Measurements from ENCODE around the gene ARF1.
A peak's percentile ranks its signal among the peaks of the same experiment; 100 is the strongest.

Gene ARF1

GRCh38 chr1:228071839-228072657 lies 10.5 kb upstream of the ARF1 start:
- DNase-seq, result no peak

- no peak for DNase-seq
These were observed 9.9 kb upstream of the ARF1 start for GRCh38 chr1:228072658-228073043.

GRCh38 chr1:228073061-228073856 lies 9.2 kb upstream of the ARF1 start:
- no peak for DNase-seq

GRCh38 chr1:228073857-228074545 lies 8.5 kb upstream of the ARF1 start:
- no peak for DNase-seq

- DNase-seq, result no peak
These were observed 7.4 kb upstream of the ARF1 start for GRCh38 chr1:228074954-228075730.

GRCh38 chr1:228075801-228076271 lies 6.7 kb upstream of the ARF1 start:
- DNase-seq, result no peak

- no peak for DNase-seq
These were observed 5.6 kb upstream of the ARF1 start for GRCh38 chr1:228076796-228077430.

- no peak for DNase-seq
These were observed 4.8 kb upstream of the ARF1 start for GRCh38 chr1:228077565-228078330.

- DNase-seq, result no peak
These were observed 3.5 kb upstream of the ARF1 start for GRCh38 chr1:228079013-228079412.

- no peak for DNase-seq
These were observed 2.8 kb upstream of the ARF1 start for GRCh38 chr1:228079601-228080263.

- DNase-seq, result no peak
These were observed 1.4 kb upstream of the ARF1 start for GRCh38 chr1:228081144-228081543.

- DNase-seq, result no peak
These were observed 812 bp upstream of the ARF1 start for GRCh38 chr1:228081578-228082213.

- DNase-seq, result peak; percentile 38
These were observed 686 bp downstream of the ARF1 start for GRCh38 chr1:228082918-228083870.

- DNase-seq, result no peak
These were observed 1.4 kb downstream of the ARF1 start for GRCh38 chr1:228083871-228084278.

GRCh38 chr1:228084325-228084724 lies 1.8 kb downstream of the ARF1 start:
- no peak for DNase-seq

- no peak for DNase-seq
These were observed 2.3 kb downstream of the ARF1 start for GRCh38 chr1:228084797-228085196.

GRCh38 chr1:228085287-228085951 lies 2.9 kb downstream of the ARF1 start:
- no peak for DNase-seq

- DNase-seq, result no peak
These were observed 5.3 kb downstream of the ARF1 start for GRCh38 chr1:228087771-228088251.

Data from CD4-positive, alpha-beta T cell treated with Interleukin-12 subunit alpha and Interleukin-12 subunit beta, for 1 hour (primary cell).